K562 (cell line): Measurements from ENCODE around the gene ATP8B2. TPM values are rescaled to one million over a fixed set of nuclear protein-coding genes. Genes with fewer than 3 reads are reported as not detected.

Experiments
- ATAC-seq: fragments of 200-7000 bp; cut with Tn5 transposase; 3 replicates; pipeline ENCODE4 v1.9.1; 2020; ENCODE audit warnings: moderate library complexity
- BruUV-seq: library from RNA; stranded (reverse); fragments of 400-500 nt; replicated peaks from 2 replicates; lab custom pipeline; 2021; lab: Mats Ljungman, UMichigan
- CTCF ChIA-PET: fragments of 300-600 bp; formaldehyde crosslinking; extraction: SDS; loops from one replicate; lab custom pipeline; 2021; ENCODE audit warnings: low intra/inter-chr PET ratio; lab: Yijun Ruan, JAX
- POLR2A ChIA-PET: fragments of 300-600, 350-650 bp; sonication (Branson Sonifier 250); formaldehyde crosslinking; extraction: SDS; loops from one replicate; lab custom pipeline; 2021; ENCODE audit warnings: antibody characterized with exemption, inconsistent platforms; lab: Yijun Ruan, JAX
- DNase-seq, 4 experiments: peaks; one replicate each; pipeline versions ENCODE4 v3.0.0 to v3.0.0-alpha.2; 2011 to 2018; ENCODE audit warnings: low spot score in 3 of 4, mixed read lengths in 3 of 4; ENCODE audit errors: extremely low read depth in 1 of 4
- FAIRE-seq: peaks from 2 replicates; lab custom pipeline; 2011; peaks lifted over from hg19 to GRCh38; lab: Jason Lieb, UNC
- H2AFZ ChIP-seq: 2 replicates; pipeline ENCODE4 v1.6.0; 2011; ENCODE audit warnings: low read depth, low read length, control low read depth, inconsistent platforms
- H3K27ac ChIP-seq: fragments of 200-600 bp; 3 replicates; pipeline ENCODE4 v1.8.0; 2011; ENCODE audit warnings: low read depth, mild to moderate bottlenecking, control low read depth, inconsistent platforms, low read length, moderate library complexity, mixed read lengths; ENCODE audit errors: extremely low read depth
- H3K27me3 ChIP-seq, 2 experiments: fragments of 300-600 bp in 1 of 2; 2 replicates in 1 of 2; 3 replicates in 1 of 2; pipeline versions ENCODE4 v1.6.0 to v1.8.0; 2011; ENCODE audit warnings: inconsistent platforms in 2 of 2, low read length in 2 of 2, mild to moderate bottlenecking in 1 of 2, mixed read lengths in 1 of 2, moderate library complexity in 1 of 2; ENCODE audit not compliant: control insufficient read depth in 2 of 2, insufficient read depth in 2 of 2
- H3K36me3 ChIP-seq: fragments of 300-600 bp; 3 replicates; pipeline ENCODE4 v1.8.0; 2011; ENCODE audit warnings: mild to moderate bottlenecking, low read length, inconsistent platforms; ENCODE audit not compliant: control insufficient read depth, insufficient read depth
- H3K4me1 ChIP-seq, 2 experiments: fragments of 200-600 bp in 1 of 2; replicated peaks in 1 of 2; 2 replicates in 1 of 2; 3 replicates in 1 of 2; pipeline versions ENCODE4 v1.5.1 to v1.8.0; 2011; ENCODE audit warnings: inconsistent platforms in 2 of 2, low read length in 2 of 2, mild to moderate bottlenecking in 1 of 2, mixed read lengths in 1 of 2, moderate library complexity in 1 of 2; ENCODE audit not compliant: control insufficient read depth in 2 of 2, insufficient read depth in 2 of 2
- H3K4me2 ChIP-seq: 2 replicates; pipeline ENCODE4 v1.6.1; 2011; ENCODE audit warnings: low read length, control low read depth, inconsistent platforms, mixed read lengths; ENCODE audit not compliant: insufficient read depth
- H3K4me3 ChIP-seq: fragments of 200-600 bp; sonication (generic), shearing (Covaris generic); 2 replicates; pipeline ENCODE4 v1.5.1; 2016; ENCODE audit warnings: control low read depth, inconsistent platforms
- H3K79me2 ChIP-seq: fragments of 200-600 bp; 3 replicates; pipeline ENCODE4 v1.8.0; 2011; ENCODE audit warnings: low read length, inconsistent platforms; ENCODE audit not compliant: control insufficient read depth, insufficient read depth
- H3K9ac ChIP-seq, 2 experiments: 2 replicates each; pipeline versions ENCODE4 v1.6.0 to v1.6.1; 2011; ENCODE audit warnings: low read depth in 2 of 2, low read length in 2 of 2, control low read depth in 1 of 2, inconsistent platforms in 1 of 2, mild to moderate bottlenecking in 1 of 2, mixed read lengths in 1 of 2; ENCODE audit not compliant: insufficient read depth in 1 of 2
- H3K9me1 ChIP-seq: one replicate; pipeline ENCODE4 v1.6.0; 2011; ENCODE audit warnings: inconsistent platforms, mild to moderate bottlenecking, low read length, moderate library complexity; ENCODE audit not compliant: control insufficient read depth, insufficient read depth
- H3K9me3 ChIP-seq: replicated peaks from 2 replicates; pipeline ENCODE4 v1.5.1; 2011; ENCODE audit warnings: low read depth, low read length, inconsistent platforms; ENCODE audit not compliant: control insufficient read depth, insufficient read depth
- H4K20me1 ChIP-seq: replicated peaks from 2 replicates; pipeline ENCODE4 v1.6.1; 2011; ENCODE audit warnings: low read length, inconsistent platforms, mixed read lengths; ENCODE audit not compliant: control insufficient read depth, insufficient read depth
- HNRNPLL ChIP-seq: fragments of 200-400 bp; formaldehyde crosslinking; IDR thresholded peaks from 2 replicates; pipeline ENCODE4 v1.6.1; 2017; ENCODE audit warnings: low read length, low read depth, mild to moderate bottlenecking; ENCODE audit not compliant: poor library complexity, severe bottlenecking
- KDM1A ChIP-seq, 2 experiments: fragments of 450-650 bp; IDR thresholded peaks; 2 replicates each; pipeline ENCODE4 v1.6.1; 2016; ENCODE audit warnings: mild to moderate bottlenecking in 2 of 2
- NCOR1 ChIP-seq: fragments of 450-650 bp; IDR thresholded peaks from 2 replicates; pipeline ENCODE4 v1.6.1; 2016; ENCODE audit warnings: mild to moderate bottlenecking, moderate library complexity
- POLR2AphosphoS2 ChIP-seq: IDR thresholded peaks from 2 replicates; pipeline ENCODE4 v1.6.1; 2012; ENCODE audit warnings: low read length, improper control_type of control experiment
- SMAD2 ChIP-seq: fragments of 150-350 bp; IDR thresholded peaks from 2 replicates; pipeline ENCODE4 v1.6.1; 2014; ENCODE audit warnings: low read depth, mild to moderate bottlenecking, low read length
- SMARCB1 ChIP-seq: IDR thresholded peaks from 2 replicates; pipeline ENCODE4 v1.6.1; 2011; ENCODE audit warnings: improper control_type of control experiment, low read depth; ENCODE audit not compliant: insufficient read length
- TAF7 ChIP-seq: fragments of 450-650 bp; IDR thresholded peaks from 2 replicates; pipeline ENCODE4 v1.6.1; 2016; ENCODE audit warnings: missing genetic modification characterization, missing compliant biosample characterization
- TCF7L2 ChIP-seq: fragments of 150-350 bp; IDR thresholded peaks from 2 replicates; pipeline ENCODE4 v1.6.1; 2016; ENCODE audit warnings: low read depth, mild to moderate bottlenecking, low read length, moderate library complexity
- ZKSCAN1 ChIP-seq: fragments of 150-350 bp; IDR thresholded peaks from 2 replicates; pipeline ENCODE4 v1.6.1; 2016; ENCODE audit warnings: low read depth, low read length
- WGBS: fragments of 100-300 bp; shearing (Covaris generic); methylation state at CpG from one replicate; pipeline ENCODE4 v1.1.6; 2016; ENCODE audit warnings: low coverage, mixed read lengths; ENCODE audit not compliant: insufficient coverage; ENCODE audit errors: missing lambda C conversion rate; 5-methylcytosine and 5-hydroxymethylcytosine counted together
- in situ Hi-C: fragments of 300-500 bp; cut with MboI; formaldehyde crosslinking; loops from 4 replicates; pipeline ENCODE4 v1.15.0; 2018; ENCODE audit warnings: inconsistent platforms, mixed read lengths
- intact Hi-C: fragments of 100-400 bp; cut with micrococcal nuclease; formaldehyde crosslinking; loops from 2 replicates; pipeline ENCODE4 v1.14.2; 2022
- polyA plus RNA-seq, 8 experiments: library from polyadenylated mRNA; depleted of rRNA in 4 of 8; stranded (reverse) in 5 of 8; unstranded in 3 of 8; fragments of >200 nt; fragmentation: Nextera tagmentation in 2 of 8; fragmentation: Illumina TruSeq in 1 of 8; extraction: Ambion mirVana in 2 of 8; extraction: Trizol in 1 of 8; gene quantifications; 2 replicates each; pipeline versions ENCODE4 v1.2.1 to v1.2.3, GENCODE V29; 2011 to 2014; ENCODE audit warnings: inconsistent platforms in 1 of 8, missing spikeins in 1 of 8
- total RNA-seq, 7 experiments: library from RNA; depleted of rRNA in 6 of 7; stranded (reverse); fragments of >200 nt in 6 of 7; fragmentation: Illumina TruSeq in 2 of 7; extraction: Trizol in 2 of 7; gene quantifications; 2 replicates each; pipeline versions ENCODE4 v1.2.1 to v1.2.3, GENCODE V29; 2011 to 2021; ENCODE audit warnings: low replicate concordance in 1 of 7

The ATP8B2 gene
- total and polyA plus RNA-seq, 9 of the 15 experiments (the other 6 are each of a cell fraction or from before 2014, with no cell fraction given), result 0.27 to 33.2 (median 18.4) TPM

DNA sequence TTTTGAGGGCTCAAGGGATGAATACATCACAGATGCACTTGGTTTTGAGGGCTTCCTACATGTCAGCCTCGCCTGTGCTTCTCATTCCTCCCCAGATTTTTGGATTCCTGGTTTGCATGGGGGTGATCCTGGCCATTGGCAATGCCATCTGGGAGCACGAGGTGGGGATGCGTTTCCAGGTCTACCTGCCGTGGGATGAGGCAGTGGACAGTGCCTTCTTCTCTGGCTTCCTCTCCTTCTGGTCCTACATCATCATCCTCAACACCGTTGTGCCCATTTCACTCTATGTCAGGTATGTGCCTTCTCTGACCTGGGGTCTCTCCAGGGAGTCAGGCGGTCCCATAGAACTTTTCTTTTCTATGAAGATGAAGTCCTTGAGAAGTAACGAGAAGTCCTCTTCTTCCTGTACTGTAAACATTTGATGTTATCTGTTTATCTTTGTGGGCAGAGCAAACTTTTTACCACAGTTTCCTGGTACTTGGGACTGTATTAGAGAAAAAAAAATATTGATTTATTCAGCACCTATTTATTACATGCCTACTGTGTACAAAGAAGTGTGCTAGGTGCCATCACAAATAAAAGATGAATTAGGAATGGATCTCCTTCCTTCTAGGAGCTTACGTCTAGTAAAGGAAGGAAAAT is 12.0 kb downstream of the ATP8B2 start:
- H3K4me2 ChIP-seq, result no peak overlapping the region
- DNase-seq, result no peak
- H4K20me1 ChIP-seq, result no peaks in the 10 kb centered on the region
- H3K36me3 ChIP-seq, result peaks cover 70% of the 10 kb centered on the region
- FAIRE-seq, result no peak
- POLR2A ChIA-PET, result interaction anchor here (1.1 kb wide), 1 partner anchor 10 kb away, joined by 3 read pairs; no protein-coding TSS in a partner anchor
- no peak for ATAC-seq
- in situ Hi-C loops, result loop anchor here (5.0 kb wide), 2 partner anchors 60 to 145 kb away; partner anchors contain the start of gene TPM3
- H3K9ac ChIP-seq, result peak overlapping the region in 1 of 2 experiments; percentile 11; a peak in 1 of 4 replicates
- no peak overlapping the region for H3K27ac ChIP-seq
- WGBS, result 77% methylated on average over 8 of the region's 8 CpGs
- H3K4me3 ChIP-seq, result no peak overlapping the region
- H3K9me3 ChIP-seq, result no peaks in the 10 kb centered on the region
- no peaks in the 10 kb centered on the region for H3K79me2 ChIP-seq
- BruUV-seq, result no TSS peak
- no peaks in the 10 kb centered on the region for H3K9me1 ChIP-seq
- no peaks in the 10 kb centered on the region for H3K27me3 ChIP-seq
- H3K4me1 ChIP-seq, result peaks cover 0 to 14% of the 10 kb centered on the region in 2 experiments; a peak in 3 of 5 replicates
- intact Hi-C loops, result no loop called here
- H2AFZ ChIP-seq, result no peak overlapping the region
- no peak for TF ChIP-seq SMARCB1
- TF ChIP-seq NCOR1, result no peak
- no peak for TF ChIP-seq HNRNPLL
- no peak for TF ChIP-seq ZKSCAN1
- no peak for TF ChIP-seq SMAD2
- TF ChIP-seq TCF7L2, result no peak
- TF ChIP-seq TAF7 (tag), result no peak
- no peak for TF ChIP-seq POLR2AphosphoS2
- TF ChIP-seq KDM1A (IDR thresholded peaks at IDR 0.05), result no peak
- CTCF ChIA-PET, result no interaction called here
